ENCODE results near the gene TAF4. TPM values are rescaled to one million over a fixed set of nuclear protein-coding genes. Genes with fewer than 3 reads are reported as not detected.

Gene TAF4
- total RNA-seq, 2 donors from 2014 or later: 25.5 to 39.9 TPM

DNA sequence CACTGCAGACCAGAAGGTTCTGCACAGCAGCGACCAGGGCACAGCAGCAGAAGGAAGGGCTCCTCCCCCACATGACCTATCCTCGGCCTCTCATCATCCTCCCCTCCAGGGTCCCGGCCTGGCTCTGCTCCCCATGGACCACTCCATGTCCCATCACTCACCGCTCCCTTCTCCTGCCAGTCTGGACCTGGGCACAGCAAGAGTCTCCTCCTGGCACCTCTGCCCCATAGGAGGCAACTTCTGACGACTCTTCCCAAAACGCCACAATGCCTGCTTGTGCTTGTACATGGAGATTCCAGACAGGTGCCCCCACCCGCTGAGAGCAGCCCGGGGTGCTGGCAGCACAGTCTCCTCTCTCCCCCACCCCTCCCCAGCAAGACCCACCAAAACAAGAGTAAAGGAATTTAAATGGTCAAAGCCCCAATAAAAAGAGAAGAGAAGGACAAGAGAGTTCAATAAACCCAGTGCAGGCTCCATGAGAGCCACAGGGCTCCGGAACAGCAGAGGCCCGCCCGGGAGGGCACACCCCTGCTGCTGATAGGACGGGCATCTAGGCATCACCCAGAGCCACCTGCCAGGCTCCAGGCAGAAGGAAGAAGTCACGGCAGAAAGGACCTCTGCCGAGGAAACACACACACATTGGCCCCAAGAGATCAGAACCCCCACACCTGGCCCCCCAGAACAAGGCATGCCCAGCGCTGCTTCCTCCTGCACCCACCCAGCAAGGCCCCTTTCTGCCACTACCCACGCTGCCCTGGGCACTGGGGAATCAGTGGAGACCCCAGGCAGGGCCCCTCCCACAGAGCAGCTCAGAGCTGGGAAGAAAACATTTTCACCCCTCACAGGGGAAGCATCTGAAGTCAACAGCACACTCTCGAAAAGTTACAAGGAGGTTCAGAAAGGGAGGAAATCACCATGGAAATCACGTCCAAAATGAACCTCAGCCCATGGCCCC lies 15.2 kb downstream of the TAF4 start:
- TF ChIP-seq, protein P1, sequence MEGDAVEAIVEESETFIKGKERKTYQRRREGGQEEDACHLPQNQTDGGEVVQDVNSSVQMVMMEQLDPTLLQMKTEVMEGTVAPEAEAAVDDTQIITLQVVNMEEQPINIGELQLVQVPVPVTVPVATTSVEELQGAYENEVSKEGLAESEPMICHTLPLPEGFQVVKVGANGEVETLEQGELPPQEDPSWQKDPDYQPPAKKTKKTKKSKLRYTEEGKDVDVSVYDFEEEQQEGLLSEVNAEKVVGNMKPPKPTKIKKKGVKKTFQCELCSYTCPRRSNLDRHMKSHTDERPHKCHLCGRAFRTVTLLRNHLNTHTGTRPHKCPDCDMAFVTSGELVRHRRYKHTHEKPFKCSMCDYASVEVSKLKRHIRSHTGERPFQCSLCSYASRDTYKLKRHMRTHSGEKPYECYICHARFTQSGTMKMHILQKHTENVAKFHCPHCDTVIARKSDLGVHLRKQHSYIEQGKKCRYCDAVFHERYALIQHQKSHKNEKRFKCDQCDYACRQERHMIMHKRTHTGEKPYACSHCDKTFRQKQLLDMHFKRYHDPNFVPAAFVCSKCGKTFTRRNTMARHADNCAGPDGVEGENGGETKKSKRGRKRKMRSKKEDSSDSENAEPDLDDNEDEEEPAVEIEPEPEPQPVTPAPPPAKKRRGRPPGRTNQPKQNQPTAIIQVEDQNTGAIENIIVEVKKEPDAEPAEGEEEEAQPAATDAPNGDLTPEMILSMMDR (conservative IDR thresholded peaks at IDR 0.05): no peak
- no peaks in the 10 kb centered on the region for H3K27me3 ChIP-seq (ENCODE audit: control insufficient read depth, insufficient read depth, low read length, poor library complexity, severe bottlenecking)
- H3K27ac ChIP-seq (ENCODE audit: low read depth, low read length): no peak overlapping the region
- H3K27ac Mint-ChIP-seq: no peak overlapping the region
- H3K36me3 ChIP-seq (ENCODE audit: control insufficient read depth, insufficient read depth, low read length): peaks cover 3% of the 10 kb centered on the region
- H3K4me1 Mint-ChIP-seq: peaks cover 19% of the 10 kb centered on the region
- no peaks in the 10 kb centered on the region for H3K27me3 Mint-ChIP-seq (ENCODE audit: insufficient read depth)
- H3K4me1 ChIP-seq (ENCODE audit: control insufficient read depth, insufficient read depth, low read length): no peaks in the 10 kb centered on the region
- H3K9me3 Mint-ChIP-seq: no peaks in the 10 kb centered on the region
- H3K4me3 Mint-ChIP-seq: no peak overlapping the region
- H3K36me3 Mint-ChIP-seq (ENCODE audit: low read depth): peaks cover 12% of the 10 kb centered on the region
- peak; percentile 36 for DNase-seq
- no peak overlapping the region for H3K9ac ChIP-seq (ENCODE audit: extremely low read depth, low read length, poor library complexity, severe bottlenecking)
- 91 to 95% methylated on average over 5 to 18 of the region's 18 CpGs for WGBS, 2 experiments (ENCODE audit: insufficient coverage in 1 of 2, insufficient read length in 1 of 2)
- H3K4me3 ChIP-seq (ENCODE audit: low read length): no peak overlapping the region
- no peaks in the 10 kb centered on the region for H3K9me3 ChIP-seq (ENCODE audit: control insufficient read depth, low read length)

DNA sequence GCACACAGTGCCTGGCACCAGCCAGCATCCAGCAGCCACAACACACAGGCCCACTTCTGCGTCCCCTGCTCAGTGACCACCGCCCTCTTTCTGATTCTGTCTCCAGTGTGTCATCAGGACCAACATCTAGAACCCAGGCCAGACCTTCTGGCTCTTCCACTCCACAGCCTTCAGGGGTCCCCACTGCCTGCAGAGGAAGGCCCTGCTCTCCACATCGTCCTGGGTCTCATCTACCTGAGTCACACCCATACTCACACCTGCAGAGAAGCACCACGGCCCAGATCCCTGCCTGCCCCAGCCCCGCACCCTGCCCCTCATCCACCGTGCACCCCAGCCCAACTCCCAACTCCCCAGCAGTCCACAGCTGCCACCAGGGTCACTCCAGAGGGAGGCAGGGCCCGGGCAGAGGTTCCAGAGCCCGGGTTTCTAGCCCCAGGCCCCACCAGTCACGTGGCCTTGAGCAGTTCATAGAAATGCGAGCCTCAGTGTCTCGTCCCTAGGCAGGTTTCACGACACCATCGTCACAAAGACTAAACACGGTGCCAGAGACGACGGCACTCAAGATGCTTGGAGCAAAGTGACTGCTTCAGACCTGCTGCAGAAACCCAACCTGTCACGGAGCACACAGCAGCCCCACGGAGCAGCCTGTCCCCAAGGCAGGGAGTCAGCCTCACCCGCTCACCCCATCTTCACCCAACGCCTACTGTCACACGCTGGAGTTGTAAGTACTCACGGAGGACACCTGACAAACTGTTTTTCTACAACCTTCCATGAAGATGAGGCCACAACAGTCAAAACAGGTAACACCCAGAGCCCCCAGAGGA lies 16.1 kb downstream of the TAF4 start:
- Mint-ChIP-seq H3K4me3 (no peak overlapping the region), H3K36me3 (ENCODE audit: low read depth) (peaks cover 3% of the 10 kb centered on the region), H3K4me1 (peaks cover 26% of the 10 kb centered on the region), H3K27ac (peak overlapping the region; percentile 1), H3K27me3 (ENCODE audit: insufficient read depth) (no peaks in the 10 kb centered on the region), H3K9me3 (no peaks in the 10 kb centered on the region)
- TF ChIP-seq, protein P1 (conservative IDR thresholded peaks at IDR 0.05): no peak
- Histone ChIP-seq H3K4me1 (ENCODE audit: control insufficient read depth, insufficient read depth, low read length) (no peaks in the 10 kb centered on the region), H3K27ac (ENCODE audit: low read depth, low read length) (no peak overlapping the region), H3K36me3 (ENCODE audit: control insufficient read depth, insufficient read depth, low read length) (no peaks in the 10 kb centered on the region), H3K4me3 (ENCODE audit: low read length) (no peak overlapping the region), H3K27me3 (ENCODE audit: control insufficient read depth, insufficient read depth, low read length, poor library complexity, severe bottlenecking) (no peaks in the 10 kb centered on the region), H3K9me3 (ENCODE audit: control insufficient read depth, low read length) (no peaks in the 10 kb centered on the region), H3K9ac (ENCODE audit: extremely low read depth, low read length, poor library complexity, severe bottlenecking) (no peak overlapping the region)
- 91 to 94% methylated on average over 12 to 22 of the region's 22 CpGs for WGBS, 2 experiments (ENCODE audit: insufficient coverage in 1 of 2, insufficient read length in 1 of 2)
- no peak for DNase-seq

DNA sequence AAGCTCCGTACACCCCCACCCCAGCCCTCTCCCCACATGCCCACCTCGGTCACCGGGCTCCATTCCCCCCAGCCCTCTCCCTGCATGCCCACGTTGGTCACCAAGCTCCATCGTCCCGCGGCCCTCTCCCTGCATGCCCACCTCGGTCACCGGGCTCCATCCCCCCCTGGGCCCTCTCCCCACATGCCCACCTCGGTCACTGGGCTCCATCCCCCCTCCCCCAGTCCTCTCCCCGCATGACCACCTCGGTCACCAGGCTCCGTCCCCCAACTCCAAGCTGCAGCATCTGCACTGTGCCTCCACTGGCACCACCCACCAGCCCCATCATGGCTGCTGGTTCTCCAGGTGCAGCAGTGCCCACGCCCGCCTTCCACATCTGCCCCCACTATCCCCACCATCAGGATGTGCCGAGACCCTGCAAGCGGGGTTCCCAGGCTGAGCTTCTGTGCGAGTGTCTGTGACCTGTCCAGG lies 16.8 kb downstream of the TAF4 start:
- no peaks in the 10 kb centered on the region for H3K27me3 Mint-ChIP-seq (ENCODE audit: insufficient read depth)
- no peaks in the 10 kb centered on the region for H3K36me3 Mint-ChIP-seq (ENCODE audit: low read depth)
- peak overlapping the region; percentile 1 for H3K27ac Mint-ChIP-seq
- H3K27me3 ChIP-seq (ENCODE audit: control insufficient read depth, insufficient read depth, low read length, poor library complexity, severe bottlenecking): no peaks in the 10 kb centered on the region
- H3K4me3 Mint-ChIP-seq: no peak overlapping the region
- no peaks in the 10 kb centered on the region for H3K9me3 ChIP-seq (ENCODE audit: control insufficient read depth, low read length)
- no peaks in the 10 kb centered on the region for H3K4me1 ChIP-seq (ENCODE audit: control insufficient read depth, insufficient read depth, low read length)
- peaks cover 28% of the 10 kb centered on the region for H3K4me1 Mint-ChIP-seq
- TF ChIP-seq, protein P1 (conservative IDR thresholded peaks at IDR 0.05): no peak
- H3K9ac ChIP-seq (ENCODE audit: extremely low read depth, low read length, poor library complexity, severe bottlenecking): no peak overlapping the region
- no peak overlapping the region for H3K4me3 ChIP-seq (ENCODE audit: low read length)
- WGBS, 2 experiments (ENCODE audit: insufficient coverage in 1 of 2, insufficient read length in 1 of 2): 76 to 92% methylated on average over 3 to 18 of the region's 18 CpGs
- H3K36me3 ChIP-seq (ENCODE audit: control insufficient read depth, insufficient read depth, low read length): no peaks in the 10 kb centered on the region
- H3K27ac ChIP-seq (ENCODE audit: low read depth, low read length): no peak overlapping the region
- no peak for DNase-seq
- no peaks in the 10 kb centered on the region for H3K9me3 Mint-ChIP-seq

Measured in endodermal cell (in vitro differentiated cells).